Head of caudate nucleus (tissue), 42 donors: ENCODE results near the gene KRT13.

Experiments
- DNase-seq, 42 donors: peaks; one replicate each; pipeline versions ENCODE4 v3.0.0 to v3.0.0-alpha.2; 2020 to 2021; ENCODE audit warnings: mixed read lengths in 7 of 42
- intact Hi-C: fragments of 100-400 bp; cut with DNase I; formaldehyde crosslinking; loops from one replicate; pipeline ENCODE4 v1.15.0; 2022

KRT13 gene

GRCh38 chr17:41483991-41484826 is 21.2 kb downstream of the KRT13 start:
- no peak for DNase-seq
- intact Hi-C loops: no loop called here

- peak in 1 of 42 donors; percentile 19 for DNase-seq
- intact Hi-C loops: no loop called here
These were observed 21.9 kb downstream of the KRT13 start for GRCh38 chr17:41483531-41483930.

GRCh38 chr17:41481036-41481435 is 24.4 kb downstream of the KRT13 start, which contains the start of gene KRT35:
Gene KRT35 (minus strand): TSS chr17:41481151. CDS start chr17:41481097, 54 bp downstream.
- peak in 1 of 42 donors; percentile 9 for DNase-seq
- intact Hi-C loops: no loop called here

DNA sequence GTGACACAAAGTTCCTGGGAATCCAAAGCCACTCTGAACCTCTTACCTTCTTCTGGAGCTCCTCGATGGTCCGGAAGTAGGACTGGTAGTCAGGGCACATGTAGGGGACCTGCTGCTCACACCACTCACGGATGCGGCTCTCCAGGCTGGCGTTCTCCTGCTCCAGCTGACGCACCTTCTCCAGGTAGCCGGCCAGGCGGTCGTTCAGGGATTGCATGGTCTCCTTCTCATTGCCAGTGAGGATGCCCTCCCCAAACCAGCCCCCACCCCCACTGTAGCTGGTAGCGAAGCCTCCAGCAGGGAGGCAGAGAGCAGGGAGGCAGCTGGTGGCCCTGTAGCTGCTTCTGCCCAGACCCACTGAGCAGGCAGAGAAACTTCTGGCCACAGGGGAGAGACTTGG is 24.8 kb downstream of the KRT13 start:
- intact Hi-C loops: no loop called here
- peak in 1 of 42 donors; percentile 22 for DNase-seq

DNA sequence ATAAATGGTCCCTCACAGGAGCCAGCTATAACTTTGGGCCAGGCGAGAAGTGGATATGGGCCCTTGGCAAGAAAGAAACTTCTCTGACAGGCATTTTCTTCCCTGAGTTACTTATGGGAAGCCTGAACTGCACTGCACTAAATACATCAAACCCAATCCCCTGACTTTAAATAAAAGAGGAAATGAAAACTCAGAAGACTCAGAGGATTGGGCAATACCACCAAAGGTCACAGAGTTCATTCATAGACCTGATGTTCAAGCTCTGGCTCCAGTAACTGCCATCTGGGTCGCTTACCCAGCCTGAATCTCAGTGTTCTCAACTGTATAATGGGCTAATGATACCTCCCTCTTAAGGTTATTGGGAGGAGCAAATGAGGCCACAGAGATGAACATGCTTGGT is 25.3 kb downstream of the KRT13 start:
- intact Hi-C loops: no loop called here
- no peak for DNase-seq

DNA sequence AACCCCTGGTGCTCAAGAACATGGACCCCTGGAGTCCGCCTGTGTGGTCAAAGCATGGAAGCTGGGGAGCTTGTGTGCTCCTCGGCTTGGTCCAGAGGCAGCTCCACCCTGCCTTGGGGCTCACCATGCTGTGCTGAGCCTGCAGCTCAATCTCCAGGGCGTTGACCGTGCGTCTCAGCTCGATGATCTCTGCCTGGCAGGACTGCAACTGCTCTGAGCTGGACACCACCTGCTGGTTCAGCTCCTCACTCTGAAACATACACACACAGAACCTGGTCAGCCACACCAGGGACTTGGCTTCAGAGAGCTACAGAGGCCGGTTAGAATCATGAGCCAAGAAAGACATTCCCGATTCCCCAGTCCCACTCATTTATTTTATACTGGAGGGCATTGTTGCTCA is 27.2 kb downstream of the KRT13 start:
- intact Hi-C loops: no loop called here
- peak in 1 of 42 donors; percentile 17 for DNase-seq

DNA sequence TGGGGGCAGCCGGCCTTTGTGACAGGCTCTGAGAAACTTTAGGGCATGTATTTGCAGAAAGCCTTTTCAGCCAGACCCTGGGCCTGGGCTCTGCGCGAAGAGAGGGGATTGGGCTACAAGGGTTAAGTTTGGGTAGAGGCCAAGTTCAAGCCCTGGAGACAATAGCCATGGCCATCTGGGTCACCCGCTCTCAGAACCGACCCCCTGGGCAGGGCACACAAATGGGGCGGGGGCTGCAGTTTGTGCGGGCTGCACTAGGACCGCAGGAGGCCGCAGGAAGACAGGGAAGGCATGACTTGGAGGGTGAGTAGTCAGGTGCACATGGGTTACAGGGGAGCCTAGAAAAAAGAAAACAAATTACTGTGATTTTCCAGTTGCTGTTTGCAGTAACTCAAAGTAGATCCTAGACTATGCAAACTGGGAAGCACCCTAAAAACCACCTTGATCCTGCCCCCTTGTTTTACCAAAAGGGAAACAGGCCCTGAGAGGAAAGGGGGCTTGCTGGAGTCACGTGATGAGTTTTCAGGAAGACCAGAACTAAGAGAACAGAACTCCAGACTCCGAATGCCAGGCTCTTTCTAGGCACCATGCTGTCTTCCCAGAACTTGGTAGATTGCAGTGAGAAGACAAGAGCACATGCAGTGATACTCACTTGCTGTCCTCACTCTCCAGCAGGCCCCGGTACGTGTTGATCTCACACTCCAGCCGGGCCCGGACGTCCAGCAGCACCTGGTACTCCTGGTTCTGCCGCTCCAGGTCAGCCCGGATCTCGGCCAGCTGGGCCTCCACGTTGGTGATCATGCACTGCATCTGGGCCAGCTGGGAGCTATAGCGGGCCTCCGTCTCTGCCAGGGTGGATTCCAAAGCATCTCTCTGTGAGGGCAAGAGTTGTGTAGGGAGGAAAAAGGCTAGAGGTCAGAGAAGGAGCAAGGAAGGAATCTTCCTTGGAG is 28.3 kb downstream of the KRT13 start:
- DNase-seq: peak in 1 of 42 donors; percentile 28
- intact Hi-C loops: no loop called here

GRCh38 chr17:41475421-41475820 is 30.0 kb downstream of the KRT13 start:
- peak in 1 of 42 donors; percentile 11 for DNase-seq
- intact Hi-C loops: no loop called here

GRCh38 chr17:41474863-41475262 is 30.5 kb downstream of the KRT13 start:
- intact Hi-C loops: no loop called here
- DNase-seq: no peak

DNA sequence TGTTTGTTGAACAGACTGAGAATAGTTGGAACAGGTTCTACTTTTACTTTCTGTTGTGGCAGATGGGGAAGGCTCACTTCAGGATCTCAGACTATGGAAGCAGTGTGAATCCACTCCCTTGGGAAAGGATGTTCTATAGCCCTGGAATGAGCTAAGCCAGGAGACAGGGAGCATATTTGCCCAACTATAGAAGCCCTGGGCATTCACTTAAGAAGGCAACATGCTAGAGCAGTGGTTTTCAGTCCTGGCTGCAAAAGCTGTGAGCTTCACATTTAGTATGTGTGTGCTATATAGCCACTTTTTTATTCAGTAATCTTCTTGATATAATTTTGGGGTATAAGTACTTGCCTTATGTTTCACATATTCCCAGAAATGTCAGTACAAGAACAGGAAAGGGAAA is 37.1 kb downstream of the KRT13 start:
- intact Hi-C loops: no loop called here
- DNase-seq: no peak

GRCh38 chr17:41467561-41467960 is 37.9 kb downstream of the KRT13 start:
- intact Hi-C loops: no loop called here
- no peak for DNase-seq

DNA sequence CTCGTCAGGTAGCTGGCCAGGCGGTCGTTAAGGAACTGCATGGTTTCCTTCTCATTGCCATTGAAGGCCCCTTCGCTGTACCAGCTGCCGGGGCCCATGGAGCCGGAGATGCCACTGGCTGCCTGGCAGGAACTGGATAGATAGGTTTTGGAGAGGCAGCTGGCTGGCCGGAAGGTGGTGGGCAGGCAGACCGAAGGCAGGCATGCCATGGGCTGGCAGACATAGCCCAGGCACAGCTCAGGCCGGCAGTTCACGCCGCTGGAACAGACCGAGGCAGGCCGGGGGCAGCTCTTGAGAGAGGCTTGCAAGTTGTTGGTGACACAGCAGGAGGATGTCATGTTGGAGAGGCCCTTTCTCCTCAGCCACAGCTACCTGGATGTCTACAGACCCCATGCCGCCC is 38.4 kb downstream of the KRT13 start, which contains the start of gene KRT32:
TSS of gene KRT32 (minus strand) at position 399 of the 400 bp plus-strand sequence. CDS start at position 338, 61 bp downstream.
- no peak for DNase-seq
- intact Hi-C loops: no loop called here

GRCh38 chr17:41464682-41465081 is 40.7 kb downstream of the KRT13 start:
- intact Hi-C loops: no loop called here
- peak in 24 of 42 donors; percentile 10 to 77 (median 36) for DNase-seq

- intact Hi-C loops: no loop called here
- DNase-seq: no peak
These were observed 41.2 kb downstream of the KRT13 start for GRCh38 chr17:41464173-41464572.

DNA sequence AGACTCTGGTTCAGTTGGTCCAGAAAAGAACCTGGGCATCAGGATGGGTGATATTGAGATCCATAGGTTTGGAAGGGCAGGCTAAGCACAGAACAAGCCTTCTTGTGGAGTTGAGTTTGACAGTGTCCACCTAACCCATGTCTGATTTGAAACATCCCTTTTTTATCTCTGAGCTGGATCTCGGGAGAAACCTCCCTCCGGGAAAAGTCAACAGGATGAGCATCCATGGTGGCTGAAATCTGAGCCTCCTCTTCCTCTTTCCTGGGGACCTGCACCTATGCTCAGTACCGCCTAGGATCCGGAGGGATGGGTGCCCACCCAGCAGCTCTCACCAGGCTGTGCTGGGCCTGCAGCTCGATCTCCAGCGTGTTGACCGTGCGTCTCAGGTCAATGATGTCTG is 41.7 kb downstream of the KRT13 start:
- intact Hi-C loops: no loop called here
- no peak for DNase-seq

DNA sequence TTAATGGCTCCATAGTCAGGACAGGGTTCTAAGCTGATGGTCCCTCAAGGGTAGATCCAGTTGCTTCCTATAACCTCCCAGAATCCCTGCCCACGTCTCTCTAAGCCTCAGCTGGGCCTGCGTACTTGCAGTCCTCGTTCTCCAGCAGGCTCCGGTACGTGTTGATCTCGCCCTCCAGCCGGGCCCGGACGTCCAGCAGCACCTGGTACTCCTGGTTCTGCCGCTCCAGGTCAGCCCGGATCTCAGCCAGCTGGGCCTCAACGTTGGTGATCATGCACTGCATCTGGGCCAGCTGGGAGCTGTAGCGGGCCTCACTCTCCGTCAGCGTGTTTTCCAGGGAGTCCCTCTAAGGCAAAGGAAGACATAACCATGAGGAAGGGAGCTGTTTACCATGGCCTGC is 42.7 kb downstream of the KRT13 start:
- intact Hi-C loops: no loop called here

GRCh38 chr17:41457676-41458075 is 47.7 kb downstream of the KRT13 start:
- intact Hi-C loops: no loop called here
- DNase-seq: no peak

More for the DNA sequence above, 42.7 kb downstream of the KRT13 start:
- DNase-seq: no peak

GRCh38 chr17:41456204-41456603 is 49.2 kb downstream of the KRT13 start:
- intact Hi-C loops: no loop called here
- no peak for DNase-seq

- intact Hi-C loops: no loop called here
- DNase-seq: no peak
These were observed 50.2 kb downstream of the KRT13 start for GRCh38 chr17:41455236-41455635.

DNA sequence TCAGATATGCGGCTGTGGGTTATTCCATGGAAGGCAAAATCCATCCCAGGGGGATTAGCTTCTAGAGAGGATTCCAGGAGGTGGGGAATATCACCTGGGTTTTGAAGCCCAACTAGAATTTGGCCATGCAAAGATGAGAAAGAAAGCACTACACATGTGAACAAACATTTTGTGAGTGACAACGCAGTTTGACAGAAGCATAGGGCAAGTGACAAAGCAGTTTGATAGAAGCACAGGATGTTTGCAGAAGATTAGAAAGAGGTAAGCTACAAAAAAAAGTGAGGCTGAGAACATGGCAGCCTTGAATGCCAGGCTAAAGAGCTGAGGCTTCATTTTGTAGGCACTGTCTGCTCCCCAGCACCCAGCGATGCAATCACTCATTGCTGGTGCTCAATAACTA is 52.3 kb downstream of the KRT13 start:
- no peak for DNase-seq
- intact Hi-C loops: no loop called here
